Measurements from ENCODE around the gene AKIRIN1.

GRCh38 chr1:38962560-38962959 lies 28.5 kb upstream of the AKIRIN1 start:
- no peak for TF ChIP-seq CTCF (IDR thresholded peaks at IDR 0.05; ENCODE audit: extremely low read depth in 1 of 2, insufficient read depth in 1 of 2, low read depth in 1 of 2, low read length in 2 of 2)
- TF ChIP-seq POLR2A (IDR thresholded peaks at IDR 0.05; ENCODE audit: low read depth, low read length): no peak
- TF ChIP-seq POLR2AphosphoS5 (IDR thresholded peaks at IDR 0.05; ENCODE audit: insufficient read depth, low read depth, low read length): no peak
- TF ChIP-seq MYC (IDR thresholded peaks at IDR 0.05; ENCODE audit: low read depth, low read length): no peak
- TF ChIP-seq EZH2 (IDR thresholded peaks at IDR 0.05; ENCODE audit: borderline replicate concordance, low read depth, low read length, severe bottlenecking): no peak
